ENCODE data around the gene SMTNL2. TPM values are rescaled to one million over a fixed set of nuclear protein-coding genes. Genes with fewer than 3 reads are reported as not detected.
"Not testable (repeated sequence)": the region's sequence is repeated elsewhere in the genome, so short reads cannot be mapped to it uniquely, and the experiment has no call there.

Gene SMTNL2
- total RNA-seq, 2 donors from 2014 or later = 0.51 to 0.79 TPM

DNA sequence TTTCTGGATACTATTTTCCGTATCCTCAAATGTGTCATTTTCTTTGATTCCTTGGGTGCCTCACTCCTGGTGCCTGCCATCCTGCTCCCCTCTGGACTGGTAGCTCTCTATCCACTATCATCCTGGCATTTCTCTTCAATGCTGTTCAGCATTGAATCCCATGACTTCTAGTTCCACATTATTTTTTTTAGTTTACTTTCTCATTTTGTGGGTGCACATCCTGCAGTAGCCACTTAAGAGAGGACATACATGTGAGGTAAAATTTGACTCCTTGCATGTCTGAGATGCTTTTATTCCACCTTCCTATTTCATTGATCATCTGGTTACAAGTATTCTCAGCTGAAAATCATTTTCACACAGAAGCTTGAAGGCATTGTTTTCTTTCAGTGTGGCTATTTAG, 38.0 kb downstream of the SMTNL2 start:
- Histone ChIP-seq H3K9ac (ENCODE audit: extremely low read depth, low read length, poor library complexity, severe bottlenecking) (no peak overlapping the region), H3K9me3 (ENCODE audit: control insufficient read depth, low read length) (no peaks in the 10 kb centered on the region), H3K36me3 (ENCODE audit: control insufficient read depth, insufficient read depth, low read length) (no peaks in the 10 kb centered on the region), H3K4me3 (ENCODE audit: low read length) (no peak overlapping the region), H3K27me3 (ENCODE audit: control insufficient read depth, insufficient read depth, low read length, poor library complexity, severe bottlenecking) (no peaks in the 10 kb centered on the region), H3K4me1 (ENCODE audit: control insufficient read depth, insufficient read depth, low read length) (no peaks in the 10 kb centered on the region), H3K27ac (ENCODE audit: low read depth, low read length) (no peak overlapping the region)
- Mint-ChIP-seq H3K4me1 (peaks cover 10% of the 10 kb centered on the region), H3K4me3 (no peak overlapping the region), H3K36me3 (ENCODE audit: low read depth) (no peaks in the 10 kb centered on the region), H3K9me3 (no peaks in the 10 kb centered on the region), H3K27ac (no peak overlapping the region), H3K27me3 (ENCODE audit: insufficient read depth) (peaks cover 16% of the 10 kb centered on the region)
- TF ChIP-seq, protein P1, sequence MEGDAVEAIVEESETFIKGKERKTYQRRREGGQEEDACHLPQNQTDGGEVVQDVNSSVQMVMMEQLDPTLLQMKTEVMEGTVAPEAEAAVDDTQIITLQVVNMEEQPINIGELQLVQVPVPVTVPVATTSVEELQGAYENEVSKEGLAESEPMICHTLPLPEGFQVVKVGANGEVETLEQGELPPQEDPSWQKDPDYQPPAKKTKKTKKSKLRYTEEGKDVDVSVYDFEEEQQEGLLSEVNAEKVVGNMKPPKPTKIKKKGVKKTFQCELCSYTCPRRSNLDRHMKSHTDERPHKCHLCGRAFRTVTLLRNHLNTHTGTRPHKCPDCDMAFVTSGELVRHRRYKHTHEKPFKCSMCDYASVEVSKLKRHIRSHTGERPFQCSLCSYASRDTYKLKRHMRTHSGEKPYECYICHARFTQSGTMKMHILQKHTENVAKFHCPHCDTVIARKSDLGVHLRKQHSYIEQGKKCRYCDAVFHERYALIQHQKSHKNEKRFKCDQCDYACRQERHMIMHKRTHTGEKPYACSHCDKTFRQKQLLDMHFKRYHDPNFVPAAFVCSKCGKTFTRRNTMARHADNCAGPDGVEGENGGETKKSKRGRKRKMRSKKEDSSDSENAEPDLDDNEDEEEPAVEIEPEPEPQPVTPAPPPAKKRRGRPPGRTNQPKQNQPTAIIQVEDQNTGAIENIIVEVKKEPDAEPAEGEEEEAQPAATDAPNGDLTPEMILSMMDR (conservative IDR thresholded peaks at IDR 0.05) = no peak
- no peak for DNase-seq
- 89 to 94% methylated on average over 1 of the region's 1 CpG for WGBS, 2 experiments (ENCODE audit: insufficient coverage in 1 of 2, insufficient read length in 1 of 2)

DNA sequence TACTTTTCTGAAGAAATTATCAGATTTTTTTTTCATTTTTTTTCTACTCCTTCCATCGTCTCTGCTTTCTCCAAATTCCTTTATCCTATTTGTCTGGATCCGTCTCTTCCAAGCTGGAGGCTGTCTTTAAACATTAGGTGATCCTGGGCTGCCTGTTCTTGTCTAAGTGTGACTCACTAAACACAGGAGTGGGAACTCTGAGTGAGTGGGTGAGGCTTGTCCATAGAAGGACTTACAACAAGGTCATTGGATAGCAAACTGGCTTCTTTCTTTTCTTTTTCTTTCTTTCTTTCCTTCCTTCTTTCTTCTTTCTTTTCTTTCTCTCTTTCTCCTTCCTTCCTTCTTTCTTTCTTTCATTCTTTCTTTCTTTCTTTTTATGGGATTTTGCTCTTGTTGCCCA, 38.9 kb downstream of the SMTNL2 start:
- Histone ChIP-seq H3K27me3 (ENCODE audit: control insufficient read depth, insufficient read depth, low read length, poor library complexity, severe bottlenecking) (no peaks in the 10 kb centered on the region), H3K36me3 (ENCODE audit: control insufficient read depth, insufficient read depth, low read length) (no peaks in the 10 kb centered on the region), H3K27ac (ENCODE audit: low read depth, low read length) (no peak overlapping the region), H3K4me3 (ENCODE audit: low read length) (no peak overlapping the region), H3K9me3 (ENCODE audit: control insufficient read depth, low read length) (no peaks in the 10 kb centered on the region), H3K4me1 (ENCODE audit: control insufficient read depth, insufficient read depth, low read length) (no peaks in the 10 kb centered on the region), H3K9ac (ENCODE audit: extremely low read depth, low read length, poor library complexity, severe bottlenecking) (no peak overlapping the region)
- Mint-ChIP-seq H3K9me3 (no peaks in the 10 kb centered on the region), H3K27ac (no peak overlapping the region), H3K36me3 (ENCODE audit: low read depth) (no peaks in the 10 kb centered on the region), H3K4me1 (peaks cover 2% of the 10 kb centered on the region), H3K4me3 (no peak overlapping the region), H3K27me3 (ENCODE audit: insufficient read depth) (peaks cover 17% of the 10 kb centered on the region)
- WGBS, 2 experiments (ENCODE audit: insufficient coverage in 1 of 2, insufficient read length in 1 of 2) = 82 to 100% methylated on average over 1 to 2 of the region's 2 CpGs
- TF ChIP-seq, protein P1 (conservative IDR thresholded peaks at IDR 0.05) = no peak
- no peak for DNase-seq

DNA sequence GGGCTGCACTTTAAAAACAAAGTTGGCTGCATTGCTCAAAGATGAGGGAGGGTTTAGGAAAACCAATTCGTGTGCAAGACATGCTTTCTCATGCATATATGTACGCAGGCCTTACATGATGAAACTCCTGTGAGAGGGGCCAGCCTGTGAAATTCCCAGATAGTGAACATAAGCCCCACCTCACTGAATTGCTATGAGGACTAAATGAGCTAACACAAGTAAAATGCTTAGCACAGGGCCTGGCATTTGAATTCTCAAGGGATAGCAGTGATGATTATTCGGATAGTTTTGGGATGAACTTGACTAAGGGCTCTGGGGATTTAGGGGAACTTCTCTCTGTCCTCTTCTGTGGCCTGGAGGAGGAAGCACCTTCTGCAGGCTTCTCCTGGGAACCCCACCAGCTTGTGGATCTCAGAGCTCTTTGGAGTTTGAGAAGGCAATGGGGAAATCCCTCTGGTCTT, 40.2 kb downstream of the SMTNL2 start:
- H3K36me3 Mint-ChIP-seq (ENCODE audit: low read depth); H3K9me3 Mint-ChIP-seq; H3K36me3 ChIP-seq (ENCODE audit: control insufficient read depth, insufficient read depth, low read length); H3K9ac ChIP-seq (ENCODE audit: extremely low read depth, low read length, poor library complexity, severe bottlenecking); DNase-seq; H3K27ac ChIP-seq (ENCODE audit: low read depth, low read length); H3K27ac Mint-ChIP-seq; H3K4me3 Mint-ChIP-seq; H3K9me3 ChIP-seq (ENCODE audit: control insufficient read depth, low read length); H3K4me1 ChIP-seq (ENCODE audit: control insufficient read depth, insufficient read depth, low read length); H3K27me3 ChIP-seq (ENCODE audit: control insufficient read depth, insufficient read depth, low read length, poor library complexity, severe bottlenecking); H3K4me1 Mint-ChIP-seq; H3K4me3 ChIP-seq (ENCODE audit: low read length): not testable (repeated sequence)
- H3K27me3 Mint-ChIP-seq (ENCODE audit: insufficient read depth) = peaks cover 17% of the 10 kb centered on the region
- WGBS, 2 experiments (ENCODE audit: insufficient coverage in 1 of 2, insufficient read length in 1 of 2) = 65% methylated on average over 3 of the region's 3 CpGs

DNA sequence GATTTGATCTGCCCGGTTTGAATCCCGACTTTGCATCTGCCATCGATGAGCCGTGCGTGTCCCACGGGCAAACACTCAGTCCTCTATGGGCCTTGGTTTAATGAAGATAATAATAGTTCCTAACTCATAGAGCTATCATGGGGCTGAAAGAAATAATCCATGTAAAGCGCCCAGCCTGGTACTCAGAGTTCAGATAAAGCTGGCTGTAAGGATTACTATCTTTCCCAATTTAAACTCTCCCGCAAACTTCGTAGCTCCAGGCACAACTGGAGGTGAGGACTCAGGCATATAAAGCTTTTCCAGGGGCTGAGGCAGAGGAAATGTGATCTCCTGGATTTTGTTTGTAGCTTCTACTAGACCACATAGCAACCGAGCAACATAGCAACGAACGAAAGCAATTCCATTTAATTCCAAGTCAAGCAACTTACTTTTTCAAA, 40.9 kb downstream of the SMTNL2 start:
- Histone ChIP-seq H3K4me3 (ENCODE audit: low read length) (no peak overlapping the region), H3K27me3 (ENCODE audit: control insufficient read depth, insufficient read depth, low read length, poor library complexity, severe bottlenecking) (no peaks in the 10 kb centered on the region), H3K9me3 (ENCODE audit: control insufficient read depth, low read length) (no peaks in the 10 kb centered on the region), H3K36me3 (ENCODE audit: control insufficient read depth, insufficient read depth, low read length) (no peaks in the 10 kb centered on the region), H3K27ac (ENCODE audit: low read depth, low read length) (no peak overlapping the region), H3K9ac (ENCODE audit: extremely low read depth, low read length, poor library complexity, severe bottlenecking) (no peak overlapping the region), H3K4me1 (ENCODE audit: control insufficient read depth, insufficient read depth, low read length) (no peaks in the 10 kb centered on the region)
- Mint-ChIP-seq H3K9me3 (no peaks in the 10 kb centered on the region), H3K4me3 (no peak overlapping the region), H3K4me1 (peaks cover 2% of the 10 kb centered on the region), H3K27me3 (ENCODE audit: insufficient read depth) (peaks cover 17% of the 10 kb centered on the region), H3K36me3 (ENCODE audit: low read depth) (no peaks in the 10 kb centered on the region), H3K27ac (no peak overlapping the region)
- 92 to 94% methylated on average over 7 to 12 of the region's 12 CpGs for WGBS, 2 experiments (ENCODE audit: insufficient coverage in 1 of 2, insufficient read length in 1 of 2)
- TF ChIP-seq, protein P1 (conservative IDR thresholded peaks at IDR 0.05) = no peak
- DNase-seq = no peak
